K562 (cell line): Measurements from ENCODE around the gene PPCDC. TPM values are rescaled to one million over a fixed set of nuclear protein-coding genes. Genes with fewer than 3 reads are reported as not detected.

ENCODE experiments used
- PHF8 ChIP-seq: fragments of 200-600 bp; sonication (generic); IDR thresholded peaks from 2 replicates; pipeline ENCODE4 v1.6.1; 2012; ENCODE audit warnings: mixed run types, mild to moderate bottlenecking, inconsistent platforms, low read length, moderate library complexity, borderline replicate concordance
- RB1 ChIP-seq: fragments of 450-650 bp; IDR thresholded peaks from 2 replicates; pipeline ENCODE4 v1.6.1; 2017; ENCODE audit warnings: low read depth, mild to moderate bottlenecking
- THAP12 ChIP-seq: fragments of 250-450 bp; sonication (Bioruptor Pico); IDR thresholded peaks from 2 replicates; pipeline ENCODE4 v1.9.0; 2021; ENCODE audit warnings: mild to moderate bottlenecking, inconsistent platforms
- ZNF511 ChIP-seq: sonication (generic); formaldehyde crosslinking; IDR thresholded peaks from 2 replicates; pipeline ENCODE4 v1.8.0; 2022; ENCODE audit warnings: mild to moderate bottlenecking, missing genetic modification reagents
- polyA plus RNA-seq, 8 experiments: library from polyadenylated mRNA; depleted of rRNA in 4 of 8; stranded (reverse) in 5 of 8; unstranded in 3 of 8; fragments of >200 nt; fragmentation: Nextera tagmentation in 2 of 8; fragmentation: Illumina TruSeq in 1 of 8; extraction: Ambion mirVana in 2 of 8; extraction: Trizol in 1 of 8; gene quantifications; 2 replicates each; pipeline versions ENCODE4 v1.2.1 to v1.2.3, GENCODE V29; 2011 to 2014; ENCODE audit warnings: inconsistent platforms in 1 of 8, missing spikeins in 1 of 8
- total RNA-seq, 7 experiments: library from RNA; depleted of rRNA in 6 of 7; stranded (reverse); fragments of >200 nt in 6 of 7; fragmentation: Illumina TruSeq in 2 of 7; extraction: Trizol in 2 of 7; gene quantifications; 2 replicates each; pipeline versions ENCODE4 v1.2.1 to v1.2.3, GENCODE V29; 2011 to 2021; ENCODE audit warnings: low replicate concordance in 1 of 7
- TF ChIP-seq, protein P1 (sequence below), 2 experiments: fragments of 450-650 bp in 1 of 2; sonication (generic) in 1 of 2; formaldehyde crosslinking in 1 of 2; IDR thresholded peaks; 2 replicates each; pipeline versions ENCODE4 v1.7.1 to v1.9.0; 2016 to 2022; ENCODE audit warnings: inconsistent platforms in 1 of 2, mild to moderate bottlenecking in 1 of 2, missing genetic modification reagents in 1 of 2
- TF ChIP-seq, protein P2 (sequence below): fragments of 250-450 bp; sonication (Bioruptor Pico); IDR thresholded peaks from 2 replicates; pipeline ENCODE4 v1.6.1; 2021; ENCODE audit warnings: mild to moderate bottlenecking
- TF ChIP-seq, protein P3 (sequence below): fragments of 150-350 bp; conservative IDR thresholded peaks from 2 replicates; pipeline ENCODE4 v1.6.1; 2014; ENCODE audit warnings: low read length

The PPCDC gene
- total and polyA plus RNA-seq, 9 of the 15 experiments (the other 6 are each of a cell fraction or from before 2014, with no cell fraction given), result 10.9 to 53.6 (median 16.7) TPM

- TF ChIP-seq, protein P1, sequence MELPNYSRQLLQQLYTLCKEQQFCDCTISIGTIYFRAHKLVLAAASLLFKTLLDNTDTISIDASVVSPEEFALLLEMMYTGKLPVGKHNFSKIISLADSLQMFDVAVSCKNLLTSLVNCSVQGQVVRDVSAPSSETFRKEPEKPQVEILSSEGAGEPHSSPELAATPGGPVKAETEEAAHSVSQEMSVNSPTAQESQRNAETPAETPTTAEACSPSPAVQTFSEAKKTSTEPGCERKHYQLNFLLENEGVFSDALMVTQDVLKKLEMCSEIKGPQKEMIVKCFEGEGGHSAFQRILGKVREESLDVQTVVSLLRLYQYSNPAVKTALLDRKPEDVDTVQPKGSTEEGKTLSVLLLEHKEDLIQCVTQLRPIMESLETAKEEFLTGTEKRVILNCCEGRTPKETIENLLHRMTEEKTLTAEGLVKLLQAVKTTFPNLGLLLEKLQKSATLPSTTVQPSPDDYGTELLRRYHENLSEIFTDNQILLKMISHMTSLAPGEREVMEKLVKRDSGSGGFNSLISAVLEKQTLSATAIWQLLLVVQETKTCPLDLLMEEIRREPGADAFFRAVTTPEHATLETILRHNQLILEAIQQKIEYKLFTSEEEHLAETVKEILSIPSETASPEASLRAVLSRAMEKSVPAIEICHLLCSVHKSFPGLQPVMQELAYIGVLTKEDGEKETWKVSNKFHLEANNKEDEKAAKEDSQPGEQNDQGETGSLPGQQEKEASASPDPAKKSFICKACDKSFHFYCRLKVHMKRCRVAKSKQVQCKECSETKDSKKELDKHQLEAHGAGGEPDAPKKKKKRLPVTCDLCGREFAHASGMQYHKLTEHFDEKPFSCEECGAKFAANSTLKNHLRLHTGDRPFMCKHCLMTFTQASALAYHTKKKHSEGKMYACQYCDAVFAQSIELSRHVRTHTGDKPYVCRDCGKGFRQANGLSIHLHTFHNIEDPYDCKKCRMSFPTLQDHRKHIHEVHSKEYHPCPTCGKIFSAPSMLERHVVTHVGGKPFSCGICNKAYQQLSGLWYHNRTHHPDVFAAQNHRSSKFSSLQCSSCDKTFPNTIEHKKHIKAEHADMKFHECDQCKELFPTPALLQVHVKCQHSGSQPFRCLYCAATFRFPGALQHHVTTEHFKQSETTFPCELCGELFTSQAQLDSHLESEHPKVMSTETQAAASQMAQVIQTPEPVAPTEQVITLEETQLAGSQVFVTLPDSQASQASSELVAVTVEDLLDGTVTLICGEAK (IDR thresholded peaks at IDR 0.05), result peak; percentile 57; the same call in 1 of the 2 replicates
- TF ChIP-seq, protein P1 (CRISPR knock-in tag; IDR thresholded peaks at IDR 0.05), result no peak
- TF ChIP-seq, protein P2, sequence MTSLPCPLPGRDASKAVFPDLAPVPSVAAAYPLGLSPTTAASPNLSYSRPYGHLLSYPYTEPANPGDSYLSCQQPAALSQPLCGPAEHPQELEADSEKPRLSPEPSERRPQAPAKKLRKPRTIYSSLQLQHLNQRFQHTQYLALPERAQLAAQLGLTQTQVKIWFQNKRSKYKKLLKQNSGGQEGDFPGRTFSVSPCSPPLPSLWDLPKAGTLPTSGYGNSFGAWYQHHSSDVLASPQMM, result no peak
- TF ChIP-seq PHF8 (peak; percentile 22; the same call in 1 of the 2 replicates), ZNF511 (CRISPR knock-in tag) (peak; percentile 91), THAP12 (no peak), RB1 (peak; percentile 84)
- TF ChIP-seq, protein P3, sequence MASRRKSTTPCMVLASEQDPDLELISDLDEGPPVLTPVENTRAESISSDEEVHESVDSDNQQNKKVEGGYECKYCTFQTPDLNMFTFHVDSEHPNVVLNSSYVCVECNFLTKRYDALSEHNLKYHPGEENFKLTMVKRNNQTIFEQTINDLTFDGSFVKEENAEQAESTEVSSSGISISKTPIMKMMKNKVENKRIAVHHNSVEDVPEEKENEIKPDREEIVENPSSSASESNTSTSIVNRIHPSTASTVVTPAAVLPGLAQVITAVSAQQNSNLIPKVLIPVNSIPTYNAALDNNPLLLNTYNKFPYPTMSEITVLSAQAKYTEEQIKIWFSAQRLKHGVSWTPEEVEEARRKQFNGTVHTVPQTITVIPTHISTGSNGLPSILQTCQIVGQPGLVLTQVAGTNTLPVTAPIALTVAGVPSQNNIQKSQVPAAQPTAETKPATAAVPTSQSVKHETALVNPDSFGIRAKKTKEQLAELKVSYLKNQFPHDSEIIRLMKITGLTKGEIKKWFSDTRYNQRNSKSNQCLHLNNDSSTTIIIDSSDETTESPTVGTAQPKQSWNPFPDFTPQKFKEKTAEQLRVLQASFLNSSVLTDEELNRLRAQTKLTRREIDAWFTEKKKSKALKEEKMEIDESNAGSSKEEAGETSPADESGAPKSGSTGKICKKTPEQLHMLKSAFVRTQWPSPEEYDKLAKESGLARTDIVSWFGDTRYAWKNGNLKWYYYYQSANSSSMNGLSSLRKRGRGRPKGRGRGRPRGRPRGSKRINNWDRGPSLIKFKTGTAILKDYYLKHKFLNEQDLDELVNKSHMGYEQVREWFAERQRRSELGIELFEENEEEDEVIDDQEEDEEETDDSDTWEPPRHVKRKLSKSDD, result peak; percentile 92
Observed at GRCh38 chr15:74995182-74995778, 28.1 kb upstream of the PPCDC start, which contains the start of gene SCAMP5 (continued).
